ENCODE results near the gene ANKRD61. TPM values are rescaled to one million over a fixed set of nuclear protein-coding genes. Genes with fewer than 3 reads are reported as not detected.
"Not testable (repeated sequence)": the region's sequence is repeated elsewhere in the genome, so short reads cannot be mapped to it uniquely, and the experiment has no call there.

The ANKRD61 gene
- polyA plus RNA-seq (2012; rRNA removed) = 0.50 and 0.53 TPM in 2 replicates
- 0.28 and 0.46 TPM in 2 replicates for polyA plus RNA-seq (2012; cell fraction: cytosol; rRNA removed)
- polyA plus RNA-seq (2012; cell fraction: nucleus; rRNA removed) = 1.2 and 1.3 TPM in 2 replicates

DNA sequence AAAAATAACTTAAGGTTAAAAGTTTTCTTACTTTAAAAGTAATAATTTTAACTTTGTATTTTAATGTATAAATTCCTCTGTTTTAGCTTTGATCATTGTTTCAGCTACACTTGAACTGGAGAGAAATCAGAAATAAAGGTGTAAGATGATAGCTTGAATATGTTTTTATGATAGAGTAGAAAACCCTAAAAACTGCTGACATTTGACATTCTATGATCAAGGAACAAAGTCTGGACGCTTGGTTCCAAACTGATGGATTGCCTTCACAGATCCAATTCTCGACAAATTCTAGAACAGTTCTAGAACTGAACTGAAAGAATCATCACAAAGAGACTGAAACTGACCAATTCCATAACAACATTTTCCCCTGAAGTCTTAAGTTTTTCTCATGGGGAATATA is at the start of gene ANKRD61:
ANKRD61 (plus strand) TSS at position 389 of the 400 bp plus-strand sequence; CDS start at position 389, 0 bp downstream.
- Histone ChIP-seq H3K27me3 (ENCODE audit: insufficient read depth) (no peaks in the 10 kb centered on the region), H3K4me2 (no peak within 1 kb of the TSS), H3K9me2 (no peaks in the 10 kb centered on the region), H3K4me1 (ENCODE audit: control insufficient read depth in 1 of 2, insufficient read depth in 2 of 2, low read depth in 1 of 2, low read length in 1 of 2) (no peaks in the 10 kb centered on the region; a peak in 1 of 4 replicates), H3K36me3 (replicated peaks in 1 of 2; ENCODE audit: control insufficient read depth in 1 of 2, insufficient read depth in 2 of 2, low read length in 1 of 2) (peaks cover 62 to 65% of the 10 kb centered on the region in 2 experiments), H4K20me1 (ENCODE audit: insufficient read depth) (no peaks in the 10 kb centered on the region), H3K79me2 (ENCODE audit: insufficient read depth) (peaks cover 39% of the 10 kb centered on the region), H2AFZ (ENCODE audit: low read depth) (no peak within 1 kb of the TSS), H3K4me3 (ENCODE audit: low read depth in 2 of 2, low read length in 1 of 2) (no peak within 1 kb of the TSS), H3F3A (replicated peaks; ENCODE audit: insufficient read depth) (peaks cover 9% of the 10 kb centered on the region), H3K9me3 (no peaks in the 10 kb centered on the region), H3K27ac (ENCODE audit: low read depth in 2 of 2, low read length in 1 of 2) (no peak within 1 kb of the TSS), H3K9ac (no peak within 1 kb of the TSS)
- DNase-seq = no peak
- CTCF ChIA-PET = interaction anchor here (0.9 to 2.2 kb wide), 4 partner anchors 10 to 292 kb away, joined by 3 to 7 read pairs (median 3); no protein-coding TSS in a partner anchor
- POLR2A ChIA-PET = interaction anchor here (1.3 kb wide), 1 partner anchor 22 kb away, joined by 4 read pairs; the partner anchor contains the start of genes AIMP2 and PMS2
- WGBS (ENCODE audit: low lambda C conversion rate) = 94% methylated on average over 2 of the region's 2 CpGs
- TF ChIP-seq EP300 (IDR thresholded peaks at IDR 0.05; ENCODE audit: borderline replicate concordance in 1 of 2, low read depth in 1 of 2, low read length in 1 of 2) = no peak
- TF ChIP-seq SIN3A (IDR thresholded peaks at IDR 0.05; ENCODE audit: borderline replicate concordance, low read depth, low read length) = no peak

DNA sequence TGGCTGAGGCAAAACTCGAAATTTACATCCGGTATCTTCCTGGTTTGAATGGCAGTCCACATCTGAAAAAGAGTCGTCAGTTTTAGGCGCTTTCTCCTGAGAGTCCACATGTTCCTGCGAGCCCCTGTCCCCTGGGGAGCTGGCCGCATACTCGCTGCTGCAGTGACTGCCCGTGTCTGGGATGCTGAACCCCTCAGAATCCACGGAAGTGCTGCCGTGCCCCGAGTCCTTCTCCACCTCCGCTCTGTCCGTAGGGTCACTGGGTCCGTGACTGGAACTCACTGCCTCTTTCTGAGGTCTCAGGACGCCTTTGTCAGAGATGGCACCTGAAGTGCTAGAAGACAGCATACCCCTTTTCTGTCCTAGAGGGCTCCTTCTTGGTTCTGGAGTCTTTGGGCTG is 44.1 kb upstream of the ANKRD61 start:
- H3K4me3 ChIP-seq (ENCODE audit: low read depth in 2 of 2, low read length in 1 of 2); H2AFZ ChIP-seq (ENCODE audit: low read depth); H3K9me3 ChIP-seq; H3K4me2 ChIP-seq; H3K9ac ChIP-seq; H3K27ac ChIP-seq (ENCODE audit: low read depth in 2 of 2, low read length in 1 of 2); H3F3A ChIP-seq (replicated peaks; ENCODE audit: insufficient read depth); H3K4me1 ChIP-seq (ENCODE audit: control insufficient read depth in 1 of 2, insufficient read depth in 2 of 2, low read depth in 1 of 2, low read length in 1 of 2); CTCF ChIA-PET; POLR2A ChIA-PET; H4K20me1 ChIP-seq (ENCODE audit: insufficient read depth); H3K9me2 ChIP-seq; H3K27me3 ChIP-seq (ENCODE audit: insufficient read depth); H3K79me2 ChIP-seq (ENCODE audit: insufficient read depth); DNase-seq: not testable (repeated sequence)
- 95% methylated on average over 15 of the region's 15 CpGs for whole genome bisulfite sequencing (ENCODE audit: low lambda C conversion rate)
- peaks cover 12 to 50% of the 10 kb centered on the region in 2 experiments for H3K36me3 ChIP-seq (replicated peaks in 1 of 2; ENCODE audit: control insufficient read depth in 1 of 2, insufficient read depth in 2 of 2, low read length in 1 of 2)

DNA sequence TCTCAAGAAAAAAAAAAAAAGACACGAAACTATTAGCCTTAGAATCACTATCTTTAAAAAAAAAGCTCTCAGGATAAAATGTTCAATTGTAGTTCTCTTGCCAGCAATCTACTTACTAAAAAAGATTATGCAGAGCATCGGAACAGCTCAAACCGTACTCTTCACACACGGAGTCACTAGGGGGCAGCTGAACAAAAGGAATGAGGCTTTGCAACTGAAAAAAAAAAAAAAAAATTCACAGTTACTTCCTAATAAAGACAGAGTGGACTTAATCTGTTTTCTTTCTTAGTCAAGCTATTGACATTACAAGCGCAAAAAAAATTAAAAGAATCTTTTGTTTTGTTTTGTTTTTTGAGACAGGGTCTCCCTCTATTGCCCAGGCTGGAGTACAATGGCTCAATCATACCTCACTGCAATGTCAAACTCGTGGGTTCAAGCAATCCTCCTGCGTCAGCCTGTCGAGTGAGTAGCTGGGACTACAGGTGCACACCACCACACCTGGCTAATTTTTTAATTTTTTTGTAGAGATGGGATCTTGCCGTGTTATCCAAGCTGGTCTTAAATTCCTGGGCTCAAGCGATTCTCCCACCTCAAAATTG is 33.9 kb upstream of the ANKRD61 start:
- H3K4me3 ChIP-seq (ENCODE audit: low read depth in 2 of 2, low read length in 1 of 2) = no peak overlapping the region; a peak in 1 of 4 replicates
- H3K9me2 ChIP-seq = no peaks in the 10 kb centered on the region
- peaks cover 14 to 76% of the 10 kb centered on the region in 2 experiments for H3K36me3 ChIP-seq (replicated peaks in 1 of 2; ENCODE audit: control insufficient read depth in 1 of 2, insufficient read depth in 2 of 2, low read length in 1 of 2)
- POLR2A ChIA-PET = interaction anchor here (0.7 to 1.0 kb wide), 2 partner anchors 10 to 12 kb away, joined by 3 read pairs; partner anchors contain the start of genes AIMP2 and PMS2
- no peaks in the 10 kb centered on the region for H3K27me3 ChIP-seq (ENCODE audit: insufficient read depth)
- 0 out of 4 replicates have a peak overlapping the region, but pooled peaks of 1 of the 2 experiments have one; percentile 5 for H3K27ac ChIP-seq (ENCODE audit: low read depth in 2 of 2, low read length in 1 of 2)
- H2AFZ ChIP-seq (ENCODE audit: low read depth) = no peak overlapping the region
- no peak overlapping the region for H3K9ac ChIP-seq
- WGBS (ENCODE audit: low lambda C conversion rate) = 76% methylated on average over 10 of the region's 10 CpGs
- TF ChIP-seq TAF1 (IDR thresholded peaks at IDR 0.05; ENCODE audit: borderline replicate concordance, low read depth, low read length) (no peak), RAD21 (IDR thresholded peaks at IDR 0.05; ENCODE audit: low read length) (peak; percentile 89), RCOR1 (IDR thresholded peaks at IDR 0.05; ENCODE audit: low read length) (no peak), SMC3 (IDR thresholded peaks at IDR 0.05; ENCODE audit: low read depth, low read length) (peak; percentile 71), CHD2 (IDR thresholded peaks at IDR 0.05; ENCODE audit: low read length, partially characterized antibody) (no peak)
- TF ChIP-seq, protein P1, sequence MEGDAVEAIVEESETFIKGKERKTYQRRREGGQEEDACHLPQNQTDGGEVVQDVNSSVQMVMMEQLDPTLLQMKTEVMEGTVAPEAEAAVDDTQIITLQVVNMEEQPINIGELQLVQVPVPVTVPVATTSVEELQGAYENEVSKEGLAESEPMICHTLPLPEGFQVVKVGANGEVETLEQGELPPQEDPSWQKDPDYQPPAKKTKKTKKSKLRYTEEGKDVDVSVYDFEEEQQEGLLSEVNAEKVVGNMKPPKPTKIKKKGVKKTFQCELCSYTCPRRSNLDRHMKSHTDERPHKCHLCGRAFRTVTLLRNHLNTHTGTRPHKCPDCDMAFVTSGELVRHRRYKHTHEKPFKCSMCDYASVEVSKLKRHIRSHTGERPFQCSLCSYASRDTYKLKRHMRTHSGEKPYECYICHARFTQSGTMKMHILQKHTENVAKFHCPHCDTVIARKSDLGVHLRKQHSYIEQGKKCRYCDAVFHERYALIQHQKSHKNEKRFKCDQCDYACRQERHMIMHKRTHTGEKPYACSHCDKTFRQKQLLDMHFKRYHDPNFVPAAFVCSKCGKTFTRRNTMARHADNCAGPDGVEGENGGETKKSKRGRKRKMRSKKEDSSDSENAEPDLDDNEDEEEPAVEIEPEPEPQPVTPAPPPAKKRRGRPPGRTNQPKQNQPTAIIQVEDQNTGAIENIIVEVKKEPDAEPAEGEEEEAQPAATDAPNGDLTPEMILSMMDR (IDR thresholded peaks at IDR 0.05) = peak; percentile 95
- DNase-seq = peak; percentile 74
- peaks cover 20% of the 10 kb centered on the region for H3F3A ChIP-seq (replicated peaks; ENCODE audit: insufficient read depth)
- no peak overlapping the region for H3K4me2 ChIP-seq
- H3K79me2 ChIP-seq (ENCODE audit: insufficient read depth) = no peaks in the 10 kb centered on the region
- H3K9me3 ChIP-seq = no peaks in the 10 kb centered on the region
- CTCF ChIA-PET = interaction anchor here (0.5 to 4.1 kb wide), 39 partner anchors 8 to 456 kb away, joined by 3 to 33 read pairs (median 4); partner anchors contain the start of genes AIMP2, ANKRD61 and PMS2
- no peaks in the 10 kb centered on the region for H4K20me1 ChIP-seq (ENCODE audit: insufficient read depth)
- peaks cover 0 to 3% of the 10 kb centered on the region in 2 experiments; a peak in 2 of 4 replicates for H3K4me1 ChIP-seq (ENCODE audit: control insufficient read depth in 1 of 2, insufficient read depth in 2 of 2, low read depth in 1 of 2, low read length in 1 of 2)
